Pancreas (tissue), 10 donors: Measurements from ENCODE around the gene VDAC1. TPM values are rescaled to one million over a fixed set of nuclear protein-coding genes. Genes with fewer than 3 reads are reported as not detected.
A peak's percentile ranks its signal among the peaks of the same experiment; 100 is the strongest.
"Not testable (repeated sequence)": the region's sequence is repeated elsewhere in the genome, so short reads cannot be mapped to it uniquely, and the experiment has no call there.

Experiments used
- ATAC-seq, 4 donors: fragments of 200-7000 bp; cut with Tn5 transposase; one replicate each; pipeline versions ENCODE4 v1.8.0 to v1.9.1; 2020; ENCODE audit warnings: mild to moderate bottlenecking in 4 of 4, moderate library complexity in 4 of 4
- DNase-seq, 6 donors: peaks; one replicate each; pipeline ENCODE4 v3.0.0-alpha.2; 2020
- FAIRE-seq: peaks from 2 replicates; lab custom pipeline; 2012; peaks lifted over from hg19 to GRCh38; lab: Jason Lieb, UNC
- H3K27ac ChIP-seq, 4 donors: fragments of 200-600 bp; sonication (generic); 1 replicate in 3 of 4; 2 replicates in 1 of 4; pipeline versions ENCODE4 v1.5.0 to v1.8.0; 2020
- H3K27me3 ChIP-seq, 4 donors: fragments of 200-600 bp; one replicate each; pipeline ENCODE4 v1.8.0; 2021
- H3K36me3 ChIP-seq, 3 donors: fragments of 200-600 bp; sonication (generic) in 1 of 3; one replicate each; pipeline versions ENCODE4 v1.5.0 to v1.8.0; 2020 to 2021
- H3K4me1 ChIP-seq, 3 donors: fragments of 200-600 bp; one replicate each; pipeline ENCODE4 v1.8.0; 2021
- H3K4me3 ChIP-seq, 4 donors: fragments of 200-600 bp; sonication (generic) in 2 of 4; one replicate each; pipeline versions ENCODE4 v1.5.0 to v1.8.0; 2020 to 2021
- H3K9me3 ChIP-seq, 4 donors: fragments of 200-600 bp; one replicate each; pipeline ENCODE4 v1.8.0; 2021
- CTCF ChIP-seq, 4 donors: fragments of 200-600 bp; sonication (generic) in 3 of 4; IDR thresholded peaks; one replicate each; pipeline versions ENCODE4 v1.5.0 to v1.8.0; 2021; ENCODE audit warnings: antibody characterized with exemption in 4 of 4
- WGBS, 2 donors: extraction: QIAGEN DNeasy Blood & Tissue Kit; methylation state at CpG; one replicate each; pipeline ENCODE4 v1.1.7; 2013; 5-methylcytosine and 5-hydroxymethylcytosine counted together
- intact Hi-C, 3 donors: fragments of 100-400 bp; cut with DNase I; formaldehyde crosslinking; loops; one replicate each; pipeline versions ENCODE4 v1.11.1 to v1.14.2; 2022
- polyA plus RNA-seq, 2 donors: library from polyadenylated mRNA; stranded (reverse); fragments of 200-250 nt; gene quantifications; one replicate each; pipeline ENCODE4 v1.2.3, GENCODE V29; 2013
- total RNA-seq, 6 donors: library from RNA; stranded (reverse); fragmentation: NEBNext Ultra II Directional in 4 of 6; extraction: Animal tissue kit (Norgen Biotek cat#: 25700) in 4 of 6; gene quantifications; one replicate each; pipeline versions ENCODE4 v1.2.1 to v1.2.4, GENCODE V29; 2021 to 2023
- donor health status: healthy with polysubstance abuse.
- donor health status: DM: no; HTN: no; CAD: no; lungs with moderate emphysema.
- donor health status: DM: no; HTN: no; CAD: no.
- donor health status: control.
- donor health status: control.
- donor health status: Bipolar disorder and iron deficiency.
- donor health status: DM: yes; HTN: yes; CAD: no.
- donor health status: DM: no; HTN: no; CAD: no.
- donor health status: DM: no; HTN: no; CAD: no.
- donor health status: DM: yes; HTN: yes; CAD: no.

VDAC1 gene
- total and polyA plus RNA-seq, 8 donors = 41.8 to 87.8 (median 63.4) TPM

GRCh38 chr5:133938929-133939328, 65.8 kb downstream of the VDAC1 start:
- peaks cover 0 to 3% (median 0%) of the 10 kb centered on the region in 3 donors for H3K4me1 ChIP-seq
- no peak for TF ChIP-seq CTCF (IDR thresholded peaks at IDR 0.05)
- no peaks in the 10 kb centered on the region for H3K36me3 ChIP-seq
- H3K27ac ChIP-seq = peak overlapping the region in 2 of 4 donors; percentile 52 to 57
- no peaks in the 10 kb centered on the region for H3K27me3 ChIP-seq
- H3K9me3 ChIP-seq = no peaks in the 10 kb centered on the region
- DNase-seq (no peak), FAIRE-seq (no peak), ATAC-seq (peak; percentile 11 to 48 (median 28))
- intact Hi-C loops = no loop called here
- no peak overlapping the region for H3K4me3 ChIP-seq
- WGBS, 2 donors = 43 to 49% methylated on average over 3 of the region's 3 CpGs

- intact Hi-C loops = no loop called here
- H3K4me1 ChIP-seq = peaks cover 0 to 3% (median 0%) of the 10 kb centered on the region in 3 donors
- peak in 2 of 6 donors; percentile 29 to 32 for DNase-seq
- ATAC-seq = peak; percentile 61 to 90 (median 72)
- FAIRE-seq = no peak
- no peak overlapping the region for H3K4me3 ChIP-seq
- no peaks in the 10 kb centered on the region for H3K36me3 ChIP-seq
- H3K27me3 ChIP-seq = no peaks in the 10 kb centered on the region
- peak overlapping the region in 3 of 4 donors; percentile 4 to 57 (median 50) for H3K27ac ChIP-seq
- TF ChIP-seq CTCF (IDR thresholded peaks at IDR 0.05) = no peak
- WGBS, 2 donors = 34 to 43% methylated on average over 6 of the region's 6 CpGs
- no peaks in the 10 kb centered on the region for H3K9me3 ChIP-seq
Measured at GRCh38 chr5:133938039-133938821, 66.5 kb downstream of the VDAC1 start.

GRCh38 chr5:133937628-133938027, 67.1 kb downstream of the VDAC1 start:
- intact Hi-C loops, H3K9me3 ChIP-seq, H3K27me3 ChIP-seq, H3K4me3 ChIP-seq, DNase-seq, H3K36me3 ChIP-seq, FAIRE-seq, H3K4me1 ChIP-seq, ATAC-seq: not testable (repeated sequence)
- peak overlapping the region in 3 of 4 donors; percentile 4 to 57 (median 50) for H3K27ac ChIP-seq
- WGBS, 2 donors = 96 to 100% methylated on average over 3 of the region's 3 CpGs

- Histone ChIP-seq H3K4me3 (no peak overlapping the region), H3K4me1 (peaks cover 0 to 3% (median 0%) of the 10 kb centered on the region in 3 donors), H3K36me3 (no peaks in the 10 kb centered on the region), H3K27ac (no peak overlapping the region), H3K9me3 (no peaks in the 10 kb centered on the region), H3K27me3 (no peaks in the 10 kb centered on the region)
- ATAC-seq = no peak
- intact Hi-C loops = no loop called here
- FAIRE-seq = no peak
- DNase-seq = no peak
- 38 to 44% methylated on average over 3 of the region's 3 CpGs for WGBS, 2 donors
- TF ChIP-seq CTCF (IDR thresholded peaks at IDR 0.05) = no peak
Measured at GRCh38 chr5:133936651-133937015, 68.1 kb downstream of the VDAC1 start.

- H3K4me3 ChIP-seq, H3K36me3 ChIP-seq, H3K27ac ChIP-seq, H3K9me3 ChIP-seq, intact Hi-C loops, H3K4me1 ChIP-seq, DNase-seq, H3K27me3 ChIP-seq, FAIRE-seq, ATAC-seq: not testable (repeated sequence)
- 93 to 99% methylated on average over 10 of the region's 10 CpGs for WGBS, 2 donors
Measured at GRCh38 chr5:133935991-133936650, 68.7 kb downstream of the VDAC1 start.

- no peak for DNase-seq
- no peaks in the 10 kb centered on the region for H3K36me3 ChIP-seq
- no peak for TF ChIP-seq CTCF (IDR thresholded peaks at IDR 0.05)
- H3K27ac ChIP-seq = no peak overlapping the region
- FAIRE-seq = no peak
- no peak for ATAC-seq
- 91 to 94% methylated on average over 5 of the region's 5 CpGs for WGBS, 2 donors
- no peaks in the 10 kb centered on the region for H3K27me3 ChIP-seq
- H3K4me1 ChIP-seq = peaks cover 0 to 3% (median 0%) of the 10 kb centered on the region in 3 donors
- intact Hi-C loops = no loop called here
- no peaks in the 10 kb centered on the region for H3K9me3 ChIP-seq
- no peak overlapping the region for H3K4me3 ChIP-seq
Measured at GRCh38 chr5:133935667-133935940, 69.2 kb downstream of the VDAC1 start.
